ENCODE results near the gene UBTFL1. TPM values are rescaled to one million over a fixed set of nuclear protein-coding genes. Genes with fewer than 3 reads are reported as not detected.
"Not testable (repeated sequence)": the region's sequence is repeated elsewhere in the genome, so short reads cannot be mapped to it uniquely, and the experiment has no call there.

UBTFL1 gene
- not detected in 2 replicates for total RNA-seq (2014; rRNA removed; shearing (Covaris generic))

GRCh38 chr11:90085650-90086049, at the start of gene UBTFL1:
UBTFL1 (plus strand) TSS chr11:90085950; CDS start chr11:90085950, 0 bp downstream.
- DNase-seq (ENCODE audit: low read depth) = not testable (repeated sequence)

GRCh38 chr11:90051591-90052209, 34.0 kb upstream of the UBTFL1 start:
- not testable (repeated sequence) for DNase-seq (ENCODE audit: low read depth)

GRCh38 chr11:90052311-90052710, 33.4 kb upstream of the UBTFL1 start:
- DNase-seq (ENCODE audit: low read depth) = not testable (repeated sequence)

- not testable (repeated sequence) for DNase-seq (ENCODE audit: low read depth)
Observed at GRCh38 chr11:90053545-90053944, 32.2 kb upstream of the UBTFL1 start.

- not testable (repeated sequence) for DNase-seq (ENCODE audit: low read depth)
Observed at GRCh38 chr11:90088731-90089130, 3.0 kb downstream of the UBTFL1 start.

GRCh38 chr11:90095230-90095924, 9.6 kb downstream of the UBTFL1 start:
- DNase-seq (ENCODE audit: low read depth) = not testable (repeated sequence)

- not testable (repeated sequence) for DNase-seq (ENCODE audit: low read depth)
Observed at GRCh38 chr11:90098261-90098660, 12.5 kb downstream of the UBTFL1 start.

- DNase-seq (ENCODE audit: low read depth) = no peak
Observed at GRCh38 chr11:90100431-90100830, 14.7 kb downstream of the UBTFL1 start.

GRCh38 chr11:90113541-90113940, 27.8 kb downstream of the UBTFL1 start:
- peak; percentile 1 for DNase-seq (ENCODE audit: low read depth)

- no peak for DNase-seq (ENCODE audit: low read depth)
Observed at GRCh38 chr11:90120191-90120590, 34.4 kb downstream of the UBTFL1 start.

GRCh38 chr11:90124371-90124770, 38.6 kb downstream of the UBTFL1 start:
- no peak for DNase-seq (ENCODE audit: low read depth)

GRCh38 chr11:90124946-90125345, 39.2 kb downstream of the UBTFL1 start:
- DNase-seq (ENCODE audit: low read depth) = no peak

- DNase-seq (ENCODE audit: low read depth) = no peak
Observed at GRCh38 chr11:90133560-90134477, 48.1 kb downstream of the UBTFL1 start.

GRCh38 chr11:90134478-90135003, 48.8 kb downstream of the UBTFL1 start, which contains the start of gene NAALAD2:
NAALAD2 (plus strand) TSS chr11:90134663; CDS start chr11:90134759, 96 bp downstream.
- DNase-seq (ENCODE audit: low read depth) = peak; percentile 44

GRCh38 chr11:90135016-90135415, 49.3 kb downstream of the UBTFL1 start:
- no peak for DNase-seq (ENCODE audit: low read depth)

Other genes starting within 250 kb of the UBTFL1 start
- gene TRIM64B, start 207.5 kb upstream of the UBTFL1 start, total RNA-seq (2014; rRNA removed; shearing (Covaris generic)) = not detected in 2 replicates
- not detected in 2 replicates for gene TRIM49D1, start 163.7 kb upstream of the UBTFL1 start, total RNA-seq (2014; rRNA removed; shearing (Covaris generic))
- not detected in 2 replicates for gene TRIM49D2, start 161.9 kb upstream of the UBTFL1 start, total RNA-seq (2014; rRNA removed; shearing (Covaris generic))
- gene TRIM64, start 119.9 kb upstream of the UBTFL1 start, total RNA-seq (2014; rRNA removed; shearing (Covaris generic)) = not detected in 2 replicates
- not detected in 2 replicates for gene TRIM49C, start 54.8 kb upstream of the UBTFL1 start, total RNA-seq (2014; rRNA removed; shearing (Covaris generic))
- gene NAALAD2, start 48.7 kb downstream of the UBTFL1 start, total RNA-seq (2014; rRNA removed; shearing (Covaris generic)) = 0.24 and 0.59 TPM in 2 replicates
- gene CHORDC1, start 137.1 kb downstream of the UBTFL1 start, total RNA-seq (2014; rRNA removed; shearing (Covaris generic)) = 38.9 and 44.2 TPM in 2 replicates

Measured in RPMI7951 (cell line).